PC-3 (cell line): ENCODE measurements around the gene ZNF778.

ENCODE experiments used
- CTCF ChIP-seq: fragments of 300-600 bp; sonication (generic); conservative IDR thresholded peaks from 2 replicates; pipeline ENCODE4 v1.5.1; 2017; ENCODE audit warnings: antibody characterized with exemption, low read depth, mild to moderate bottlenecking, low read length
- EZH2 ChIP-seq: fragments of 300-600 bp; sonication (generic); IDR thresholded peaks from one replicate; pipeline ENCODE4 v1.6.1; 2017; ENCODE audit warnings: antibody characterized with exemption, mild to moderate bottlenecking, low read length; ENCODE audit not compliant: unreplicated experiment

- TF ChIP-seq CTCF = no peak
- TF ChIP-seq EZH2 = no peak
These were observed 4.1 kb downstream of the ZNF778 start for GRCh38 chr16:89221604-89222003.
